GM21367 (cell line): ENCODE results near the gene INO80E.
A peak's percentile ranks its signal among the peaks of the same experiment; 100 is the strongest.

ENCODE experiments used
- ATAC-seq: cut with Tn5 transposase; IDR thresholded peaks from one replicate; pipeline ENCODE4 v1.9.1; 2021; ENCODE audit not compliant: unreplicated experiment

Gene INO80E

DNA sequence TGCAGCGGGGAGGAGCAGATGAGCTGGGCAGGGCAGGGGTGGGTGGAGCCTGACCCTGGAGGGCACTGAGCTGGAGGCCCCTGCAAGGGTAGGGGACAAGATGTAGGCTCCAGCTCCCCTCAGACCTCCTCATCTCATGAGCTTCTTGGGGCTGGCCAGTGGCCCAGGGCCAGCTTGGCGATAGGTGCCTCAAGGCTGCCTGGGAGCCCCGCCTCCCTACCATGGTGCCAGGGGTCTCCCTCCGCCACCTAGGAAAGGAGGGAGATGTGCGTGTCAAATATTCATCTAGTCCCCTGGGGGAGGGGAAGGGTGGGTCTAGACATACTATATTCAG is 4.5 kb upstream of the INO80E start:
- no peak for ATAC-seq

DNA sequence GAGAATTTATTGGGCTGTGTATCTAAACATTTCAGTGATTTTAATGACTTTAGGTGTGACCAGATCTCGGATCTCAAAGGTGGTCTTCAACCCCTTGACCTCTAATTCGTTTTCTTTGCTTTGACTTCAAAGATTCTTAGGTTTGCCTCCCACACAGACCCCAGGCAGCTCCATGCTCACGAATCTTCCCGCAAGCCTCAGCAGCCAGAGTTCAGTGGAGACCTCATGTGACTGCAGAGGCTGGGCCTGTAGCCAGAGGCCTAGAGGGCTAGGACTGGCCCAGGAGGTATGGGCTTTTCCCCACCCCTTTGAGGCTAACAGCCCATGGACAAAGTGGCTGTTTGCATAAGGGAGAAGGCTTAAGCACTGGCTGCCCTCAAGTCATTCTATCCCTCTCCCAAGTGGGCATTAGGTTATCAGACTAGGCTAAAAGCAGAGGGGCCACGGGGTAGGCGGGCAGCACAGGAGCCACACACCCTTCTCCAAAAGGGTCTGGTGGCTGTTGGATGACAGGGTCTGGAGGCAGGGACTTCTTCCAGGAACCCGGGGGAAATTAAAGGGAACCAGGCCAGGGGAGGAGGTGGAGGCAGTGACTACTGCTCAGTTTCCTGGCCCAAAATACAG is 3.6 kb upstream of the INO80E start:
- no peak for ATAC-seq

DNA sequence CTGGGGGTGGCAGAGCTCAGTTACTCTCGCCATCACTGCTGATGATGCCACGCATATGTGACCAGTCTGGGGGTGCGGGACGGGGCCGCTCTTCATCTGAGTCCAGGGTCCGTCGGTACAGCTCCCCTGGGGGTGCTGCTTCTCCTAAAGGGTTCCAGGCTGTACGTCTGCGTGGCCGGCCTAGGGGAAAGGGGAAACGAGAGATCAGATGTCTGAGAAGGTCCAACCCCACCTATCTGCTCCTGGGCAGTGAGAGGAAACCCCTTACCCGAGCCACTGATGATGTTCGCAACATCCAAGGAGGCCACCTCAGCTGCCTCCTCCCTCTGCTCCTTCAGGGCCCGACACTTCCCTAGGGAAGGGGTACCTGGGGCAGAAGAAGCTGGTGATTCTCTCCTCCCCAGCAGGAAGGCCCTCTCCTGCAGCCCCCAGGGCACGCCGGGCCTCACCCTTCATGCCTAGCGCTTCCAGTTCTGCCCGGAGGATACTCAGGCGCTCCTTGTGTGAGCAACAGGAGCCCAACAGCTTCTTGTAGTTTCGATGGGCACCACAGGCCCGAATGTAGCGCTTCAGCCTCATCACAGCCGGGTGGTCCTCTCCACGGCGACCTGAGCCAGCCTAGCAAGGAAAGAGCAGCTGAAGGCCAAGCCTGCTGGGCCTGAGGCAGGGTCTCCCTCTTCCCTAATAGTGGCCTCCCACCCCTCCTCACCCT is 2.7 kb upstream of the INO80E start:
- no peak for ATAC-seq

DNA sequence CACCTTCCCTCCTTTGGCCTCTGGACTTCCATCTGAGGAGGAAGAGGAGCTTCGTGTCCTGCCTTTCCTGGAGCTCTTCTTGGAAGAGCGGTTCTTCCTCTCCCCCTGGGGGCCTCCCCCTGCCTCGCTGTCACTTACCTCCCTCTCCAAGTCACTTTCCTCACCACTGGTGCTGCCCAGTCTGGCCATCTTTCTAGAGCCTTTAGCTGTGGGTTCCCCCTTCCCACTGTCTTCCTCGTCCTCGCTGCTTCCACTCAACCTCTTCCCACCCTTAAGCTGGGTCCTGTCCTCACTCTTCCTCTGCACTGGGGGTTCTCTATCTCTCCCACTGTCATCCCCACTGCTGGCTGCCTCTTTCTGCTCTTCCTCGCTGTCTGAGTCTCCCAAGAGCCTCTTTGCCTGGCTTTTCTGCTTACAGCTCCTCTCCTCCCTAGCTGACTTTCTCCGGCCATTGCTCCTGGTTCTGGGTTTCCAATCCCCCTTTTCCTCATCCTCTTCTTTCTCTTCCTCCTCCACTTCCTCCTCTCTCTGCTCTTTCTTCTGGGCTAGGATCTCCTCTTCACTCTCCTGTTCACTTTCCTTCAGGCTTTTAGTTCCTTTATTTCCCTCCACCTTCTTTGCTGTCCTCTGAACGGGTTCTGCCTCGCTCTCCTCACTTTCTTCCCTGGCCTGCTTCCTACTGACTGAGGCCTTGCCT is 2.0 kb upstream of the INO80E start:
- no peak for ATAC-seq

DNA sequence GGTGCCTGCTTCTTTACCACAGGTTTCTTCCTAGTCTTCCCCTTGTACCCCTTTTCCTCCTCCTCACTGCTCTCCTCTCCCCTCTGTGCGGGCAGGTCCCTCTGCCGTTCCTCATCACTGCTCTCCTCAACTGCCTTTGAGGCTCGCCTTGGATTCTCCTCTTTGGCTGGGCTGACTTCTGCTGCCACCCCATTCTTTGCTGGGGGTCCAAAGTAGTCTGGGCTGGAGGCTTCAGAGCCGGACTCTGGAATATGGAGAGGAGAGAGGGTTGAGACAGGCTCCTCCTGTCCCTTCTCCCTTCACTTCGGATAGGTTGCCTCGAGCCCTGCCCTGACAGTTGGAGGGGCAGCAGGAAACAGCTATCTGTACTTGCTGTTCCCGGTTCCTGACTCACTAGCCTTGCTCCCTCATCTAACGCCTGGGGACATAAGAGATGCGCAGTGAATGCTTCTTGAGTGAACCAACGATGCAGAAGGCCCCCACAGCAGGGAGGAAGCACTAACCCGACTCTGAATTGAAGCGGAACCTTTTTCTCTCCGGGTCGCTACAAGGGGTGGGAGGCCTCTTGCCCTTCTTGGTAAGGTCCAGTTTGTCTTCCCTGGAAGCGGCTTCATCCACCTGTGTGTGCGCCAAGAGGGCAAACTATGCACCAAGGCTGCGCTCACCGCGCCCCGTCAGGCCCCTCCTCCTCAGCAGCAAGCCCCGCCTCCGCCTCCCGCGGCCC is 1.3 kb upstream of the INO80E start:
- peak; percentile 20 for ATAC-seq

DNA sequence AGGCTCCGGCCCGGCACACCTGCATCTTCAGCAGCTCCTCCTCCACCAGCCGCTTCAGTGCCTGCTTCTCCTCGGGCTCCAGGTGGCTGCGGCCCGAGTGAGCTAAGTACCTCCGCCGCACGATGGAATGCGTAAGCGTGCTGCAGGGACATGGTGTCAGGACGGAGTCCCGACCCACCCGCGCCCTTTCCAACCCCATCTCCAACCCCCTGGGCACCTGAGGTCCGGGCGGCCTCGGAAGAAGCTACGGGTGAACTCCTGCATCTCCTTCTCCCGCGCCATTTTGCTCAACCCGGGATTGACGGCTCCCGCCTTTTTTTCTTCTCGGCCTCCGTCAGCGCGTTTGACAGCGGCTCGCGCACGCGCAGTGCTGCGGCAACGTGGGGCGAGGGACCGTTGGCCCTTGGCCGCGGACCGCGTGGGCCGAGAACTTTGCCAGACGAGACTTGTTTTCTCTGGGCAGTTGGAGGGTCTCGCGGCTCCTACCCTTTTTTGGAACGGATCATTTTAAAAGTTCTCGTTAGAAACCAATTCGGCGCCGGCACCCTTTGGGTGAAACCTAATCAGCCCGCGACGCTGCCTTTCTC is 624 bp upstream of the INO80E start, which contains the start of gene HIRIP3:
HIRIP3 (minus strand) TSS at position 294 of the 587 bp plus-strand sequence; CDS start at position 282, 12 bp downstream.
- peak; percentile 25 for ATAC-seq

DNA sequence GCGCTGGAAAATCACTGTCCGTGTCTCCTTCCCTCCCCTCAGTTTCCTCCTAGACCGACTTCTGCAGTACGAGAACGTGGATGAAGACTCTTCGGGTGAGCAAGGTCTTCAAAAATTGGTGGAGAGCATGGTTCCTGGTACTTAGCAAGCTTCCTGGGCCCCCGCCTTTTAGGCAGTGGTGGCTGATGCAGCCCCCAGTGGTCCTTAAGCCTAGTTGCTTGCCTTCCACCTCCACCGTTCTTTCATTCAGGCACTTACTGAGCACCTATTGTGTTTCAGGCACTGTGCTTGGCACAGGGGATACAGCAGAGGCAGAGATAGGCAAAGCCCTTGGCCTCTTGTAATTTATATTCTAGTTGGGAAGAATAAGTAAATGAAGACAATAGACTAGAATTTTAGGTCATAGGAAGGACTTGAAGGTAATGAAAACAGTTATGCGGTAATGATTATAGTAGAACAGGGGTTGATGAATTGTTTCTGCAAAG is 767 bp downstream of the INO80E start:
- ATAC-seq: no peak

DNA sequence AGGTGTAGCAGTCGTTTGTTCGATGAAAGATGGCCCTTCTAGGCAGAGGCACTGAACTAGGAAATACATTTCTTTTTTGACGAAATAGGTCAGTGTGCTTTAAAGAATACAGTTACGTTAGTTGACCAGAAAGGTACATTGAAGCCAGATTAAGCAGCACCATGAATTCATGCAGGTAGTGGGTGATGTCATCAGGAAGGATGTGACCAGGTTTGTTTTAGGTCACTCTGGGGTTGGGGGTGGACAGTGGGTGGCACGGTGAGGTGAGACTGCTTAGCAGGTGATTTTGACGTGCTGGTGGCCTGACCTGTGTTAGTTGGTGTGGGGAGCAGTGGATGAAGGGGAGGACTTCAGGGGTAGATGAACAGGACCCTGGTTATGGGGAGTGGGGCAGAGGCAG is 3.6 kb downstream of the INO80E start:
- ATAC-seq: no peak

DNA sequence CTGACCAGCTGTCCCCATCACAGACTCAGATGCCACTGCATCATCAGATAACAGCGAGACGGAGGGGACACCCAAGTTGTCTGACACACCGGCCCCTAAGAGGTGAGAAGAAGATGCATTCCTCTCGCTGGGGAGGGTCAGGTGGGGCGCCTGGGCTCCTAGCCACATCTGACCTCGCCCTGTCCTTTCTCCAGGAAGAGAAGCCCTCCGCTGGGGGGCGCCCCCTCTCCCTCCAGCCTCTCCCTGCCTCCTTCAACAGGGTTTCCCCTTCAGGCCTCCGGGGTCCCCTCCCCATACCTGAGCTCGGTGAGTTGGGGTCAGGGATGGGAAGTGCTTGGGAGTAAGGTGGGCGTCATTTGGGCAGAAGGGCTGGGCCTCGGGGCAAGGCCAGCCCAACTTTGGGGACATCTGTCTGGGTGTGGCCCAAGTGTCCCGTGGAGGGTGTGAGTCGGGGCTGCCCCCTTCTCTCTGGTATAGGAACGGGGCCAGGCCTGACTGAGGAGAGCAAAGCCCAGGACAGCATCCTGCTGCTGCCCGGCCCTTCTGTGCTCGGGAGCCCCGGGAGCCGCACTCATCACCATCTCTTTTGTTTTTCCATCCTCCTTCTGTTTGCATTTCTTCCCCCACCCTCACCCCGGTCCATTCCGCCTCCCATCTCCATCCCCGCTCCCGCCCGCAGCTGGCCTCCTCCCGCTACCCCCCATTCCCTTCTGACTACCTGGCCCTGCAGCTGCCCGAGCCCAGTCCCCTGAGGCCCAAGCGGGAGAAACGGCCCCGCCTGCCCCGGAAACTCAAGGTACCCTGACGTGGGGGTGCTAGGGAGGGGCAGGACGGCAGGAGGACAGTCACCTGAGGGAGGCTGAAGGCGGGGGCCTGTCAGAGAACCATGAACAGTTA is 4.9 kb downstream of the INO80E start:
- ATAC-seq: no peak

DNA sequence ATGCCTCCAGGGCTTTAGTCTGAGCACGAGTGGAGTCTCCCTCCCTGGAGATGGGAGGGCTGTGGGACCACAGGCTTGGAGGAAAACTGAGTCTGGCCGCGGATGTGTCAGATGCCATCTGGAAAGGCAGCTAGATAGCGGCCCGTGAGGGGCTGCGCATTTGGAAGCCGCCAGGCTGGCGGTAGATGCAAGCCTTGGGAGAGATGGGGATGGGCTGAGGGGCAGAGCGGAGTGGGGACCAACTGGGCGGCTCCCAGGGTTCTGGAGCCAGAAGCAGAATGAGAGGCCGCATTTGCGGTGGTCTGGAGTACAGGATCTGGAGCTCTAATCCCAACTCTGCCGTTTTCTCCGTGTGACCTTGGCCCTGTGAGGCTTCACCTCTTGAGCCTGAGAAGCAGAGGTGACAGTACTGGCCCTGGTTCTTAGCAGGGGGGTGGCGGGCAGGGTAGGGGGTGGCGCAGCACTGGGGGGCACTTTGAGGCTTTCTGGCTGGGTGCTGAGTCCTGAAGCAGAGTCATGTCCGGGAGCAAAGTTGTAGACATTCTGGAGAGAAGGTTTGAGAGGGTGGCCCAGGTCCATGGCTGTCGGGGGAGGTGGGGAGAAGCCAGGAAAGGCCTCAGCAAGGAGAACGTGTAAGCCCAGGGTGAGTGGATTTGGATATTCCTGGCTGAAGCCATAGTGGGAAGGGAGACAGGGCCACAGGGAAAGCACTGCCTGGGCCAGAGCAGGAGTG is 6.7 kb downstream of the INO80E start:
- ATAC-seq: no peak

DNA sequence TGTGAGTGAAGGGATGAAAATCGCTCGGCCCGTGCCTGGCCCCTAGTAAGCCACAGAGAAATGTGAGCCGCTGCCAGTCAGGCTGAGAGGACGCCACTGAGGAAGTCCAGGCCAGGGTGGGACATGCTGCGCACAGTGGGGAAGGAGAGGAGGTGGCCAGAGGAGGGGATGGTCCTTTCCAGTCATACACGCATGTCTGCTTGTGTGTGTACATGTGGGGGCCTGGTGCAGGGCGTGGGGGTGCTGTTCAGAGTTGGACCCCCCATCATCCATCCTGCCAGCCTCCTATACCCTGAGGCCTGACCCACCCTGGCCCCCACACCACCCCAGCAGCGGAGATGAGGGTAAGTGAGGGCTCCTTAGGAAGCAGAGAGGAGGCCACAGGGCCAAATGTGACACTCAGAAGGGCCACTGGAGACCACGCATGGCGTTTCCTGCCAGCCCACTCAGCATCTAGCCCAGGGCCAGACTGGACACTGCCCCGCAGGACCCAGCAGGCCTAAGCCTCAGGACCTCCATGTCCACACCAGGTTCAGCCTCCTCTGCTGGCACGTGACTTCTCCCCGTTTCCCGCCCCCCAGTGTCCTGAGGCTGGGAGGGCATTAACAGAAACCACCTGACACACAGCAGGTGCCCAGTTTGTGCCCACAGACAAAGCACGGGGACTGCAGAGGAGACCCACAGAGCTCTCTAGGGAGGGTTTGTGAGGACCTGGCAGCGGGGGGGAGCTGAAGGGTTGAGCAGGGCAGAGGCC is 7.8 kb downstream of the INO80E start:
- no peak for ATAC-seq

DNA sequence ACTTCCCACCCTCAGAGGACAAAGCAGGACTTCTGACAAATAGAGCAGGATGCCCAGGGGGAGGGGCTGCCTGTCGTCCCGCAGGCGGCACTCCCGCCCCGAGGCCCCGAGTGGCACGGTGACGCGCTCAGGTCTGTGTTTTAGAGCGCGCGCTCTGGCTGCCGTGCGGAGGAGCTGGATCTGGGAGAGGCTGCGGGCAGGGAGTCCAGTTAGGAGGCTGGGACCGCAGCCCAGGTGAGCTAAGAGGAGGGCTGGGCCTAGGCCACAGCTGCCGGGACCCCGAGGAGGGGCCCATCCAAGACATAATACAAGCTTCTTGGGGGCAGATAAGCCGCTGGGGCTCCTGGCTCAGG is 8.4 kb downstream of the INO80E start:
- ATAC-seq: no peak

DNA sequence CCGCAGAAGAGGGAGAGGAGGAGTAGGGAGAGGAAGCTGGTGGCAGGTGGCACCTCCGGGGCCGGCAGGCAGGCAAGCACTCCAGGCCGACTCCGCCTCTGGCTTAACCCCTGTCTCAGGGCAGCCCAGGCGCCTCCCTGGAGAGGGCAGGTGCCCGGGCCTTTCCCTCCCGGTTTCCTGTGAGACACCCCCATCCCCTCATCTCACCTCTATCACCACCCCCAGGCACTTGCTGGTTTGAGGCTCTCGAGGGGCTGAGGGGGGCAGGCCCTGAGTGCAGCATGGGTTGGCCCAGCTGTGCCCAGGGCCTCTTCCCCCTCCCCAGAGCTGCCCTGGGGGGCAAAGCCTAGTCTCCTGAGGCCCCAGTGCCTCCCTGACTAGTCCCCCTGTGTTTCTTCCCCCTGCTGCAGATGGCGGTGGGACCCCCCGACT is 8.8 kb downstream of the INO80E start:
- no peak for ATAC-seq

DNA sequence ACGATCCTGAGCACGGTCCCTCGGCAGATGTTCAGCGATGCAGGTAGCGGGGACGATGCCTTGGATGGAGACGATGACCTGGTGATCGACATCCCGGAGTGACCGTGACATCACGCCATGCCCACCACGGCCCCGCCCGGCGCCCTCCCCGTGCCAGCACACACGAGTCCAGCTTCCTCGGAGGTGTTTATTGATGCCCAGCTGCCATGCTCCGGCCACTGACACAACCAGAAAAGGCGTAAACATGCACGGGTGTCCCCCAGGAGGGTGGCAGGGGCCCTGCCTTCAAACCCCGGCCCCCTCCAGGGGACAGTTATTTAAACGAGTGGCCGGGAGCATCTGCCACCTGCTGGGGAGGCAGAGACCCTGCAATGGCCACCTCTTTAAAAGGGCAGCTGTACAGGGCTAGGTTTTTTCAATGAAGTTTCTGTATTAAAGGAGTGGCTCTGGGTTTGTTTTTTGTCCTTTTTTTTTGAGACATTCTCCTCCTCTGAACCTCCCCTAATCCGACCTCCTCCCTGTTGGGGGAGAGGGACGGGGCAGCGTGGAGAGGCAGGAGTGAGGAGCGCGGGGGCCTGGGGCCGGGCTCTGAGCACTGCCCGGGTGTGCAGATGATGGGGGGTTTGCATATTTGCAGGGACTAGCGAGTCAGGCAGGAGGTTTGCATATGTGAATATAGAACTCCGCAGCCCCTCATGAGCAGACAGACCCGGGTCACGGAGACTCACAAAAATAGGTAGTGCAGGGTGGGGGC is 9.5 kb downstream of the INO80E start:
- ATAC-seq: no peak

DNA sequence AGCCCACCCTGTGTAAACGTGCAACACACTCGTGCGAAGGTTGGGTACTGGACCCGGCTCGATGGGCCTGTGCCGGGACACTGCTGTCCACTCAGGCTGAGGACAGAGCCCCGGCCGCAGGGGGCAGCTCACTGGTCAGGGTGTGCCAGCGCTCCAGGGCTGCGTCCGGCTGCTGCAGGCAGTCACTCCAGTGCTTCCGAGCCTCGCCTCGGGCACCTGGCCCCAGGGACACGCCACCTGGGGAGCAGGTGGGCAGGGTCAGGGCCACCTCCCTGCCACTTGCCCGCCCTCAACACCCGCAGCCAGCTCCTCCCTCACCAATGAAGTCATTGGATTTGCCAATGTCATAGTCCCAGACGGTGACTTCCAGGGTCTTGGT is 10.0 kb downstream of the INO80E start:
- ATAC-seq: no peak

DNA sequence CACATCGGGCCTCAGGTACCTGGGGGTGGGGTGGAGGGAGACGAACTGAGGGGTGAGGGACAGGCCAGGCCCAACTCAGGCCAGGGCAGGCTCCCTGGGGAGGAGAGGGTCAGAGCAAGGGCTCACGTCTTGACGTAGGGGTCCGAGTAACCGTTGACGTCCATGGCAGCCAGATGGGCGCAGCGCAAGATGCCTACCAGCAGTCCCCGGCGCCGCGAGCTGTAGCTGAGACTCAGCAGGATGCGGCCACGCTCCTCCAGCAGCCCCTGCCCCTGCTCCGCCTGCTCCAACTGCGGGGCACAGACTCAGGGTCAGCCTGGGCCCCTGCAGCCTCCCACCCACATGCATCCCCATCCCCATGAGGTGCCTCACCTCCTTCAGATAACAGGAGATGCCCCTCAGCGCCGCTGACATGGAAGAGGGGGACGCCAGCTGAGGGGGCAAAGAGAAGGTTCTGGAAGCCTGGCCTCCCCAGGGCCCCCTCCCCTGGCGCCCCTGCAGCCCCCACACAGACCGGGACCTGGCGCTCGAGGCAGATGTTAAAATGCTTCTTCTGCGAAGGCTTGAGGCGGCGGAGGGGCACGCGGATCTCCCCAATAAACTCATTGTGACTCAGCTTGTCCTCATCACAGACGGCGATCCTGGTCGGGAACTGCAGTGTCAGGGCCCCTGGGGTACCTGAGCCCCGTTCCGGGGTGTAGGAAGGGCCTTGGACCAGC is 10.8 kb downstream of the INO80E start:
- no peak for ATAC-seq

DNA sequence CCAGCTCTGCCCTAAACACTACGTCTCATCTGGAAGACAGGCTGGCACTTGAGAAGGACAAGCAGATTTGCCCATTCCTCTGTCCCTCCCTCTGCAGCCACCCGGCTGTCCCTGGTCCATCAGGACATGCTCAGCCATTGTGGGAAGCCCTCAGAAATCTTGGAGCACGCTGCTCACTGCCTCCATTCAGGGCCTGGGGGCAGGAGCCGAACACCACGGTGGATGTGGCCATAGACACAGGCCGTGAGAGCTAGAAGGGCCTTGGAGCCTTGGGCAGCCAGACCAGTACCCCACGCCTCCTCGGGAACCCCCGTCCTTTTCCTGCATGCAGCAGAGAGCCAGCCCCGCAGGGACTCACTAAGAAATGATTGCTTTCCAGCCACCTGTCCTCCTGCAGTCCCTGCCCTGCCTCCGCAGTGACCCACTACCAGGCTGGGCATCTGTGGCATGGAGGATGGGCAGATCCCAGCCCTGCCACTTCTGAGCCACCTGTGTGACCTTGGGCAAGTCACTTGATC is 11.4 kb downstream of the INO80E start:
- no peak for ATAC-seq
